Transverse colon (tissue), 4 donors: ENCODE measurements around the gene PANX2. TPM values are rescaled to one million over a fixed set of nuclear protein-coding genes. Genes with fewer than 3 reads are reported as not detected.
"Not testable (repeated sequence)": the region's sequence is repeated elsewhere in the genome, so short reads cannot be mapped to it uniquely, and the experiment has no call there.

Experiments
- DNase-seq: peaks from one replicate; pipeline ENCODE4 v3.0.0-alpha.2; 2019
- H3K27ac ChIP-seq, 4 donors: fragments of 200-600 bp; sonication (generic); 2 replicates each; pipeline ENCODE4 v1.5.1; 2016 to 2018; ENCODE audit warnings: inconsistent platforms in 4 of 4
- H3K27me3 ChIP-seq: fragments of 200-600 bp; sonication (generic); 2 replicates; pipeline ENCODE4 v1.5.1; 2017; ENCODE audit warnings: inconsistent platforms
- H3K36me3 ChIP-seq, 4 donors: fragments of 200-600 bp; sonication (generic); 2 replicates each; pipeline ENCODE4 v1.5.1; 2017 to 2019; ENCODE audit warnings: inconsistent platforms in 4 of 4
- H3K4me1 ChIP-seq, 4 donors: fragments of 200-600 bp; sonication (generic); 2 replicates each; pipeline ENCODE4 v1.5.1; 2017 to 2020; ENCODE audit warnings: inconsistent platforms in 4 of 4
- H3K4me3 ChIP-seq, 4 donors: fragments of 200-600 bp; sonication (generic); 1 replicate in 1 of 4; 2 replicates in 3 of 4; pipeline versions ENCODE4 v1.5.1 to v1.6.1; 2017 to 2019; ENCODE audit warnings: inconsistent platforms in 4 of 4
- H3K9me3 ChIP-seq, 2 donors: fragments of 200-600 bp; sonication (generic); 2 replicates each; pipeline ENCODE4 v1.5.1; 2017 to 2019; ENCODE audit warnings: inconsistent platforms in 2 of 2
- CTCF ChIP-seq, 5 experiments: fragments of 200-600 bp in 3 of 5; fragments of 450-650 bp in 2 of 5; sonication (generic) in 3 of 5; IDR thresholded peaks; 1 replicate in 2 of 5; 2 replicates in 3 of 5; pipeline ENCODE4 v1.5.1; 2016 to 2017; ENCODE audit warnings: antibody characterized with exemption in 5 of 5, inconsistent platforms in 3 of 5, mild to moderate bottlenecking in 2 of 5, moderate library complexity in 1 of 5
- EP300 ChIP-seq: sonication (generic); formaldehyde crosslinking; IDR thresholded peaks from one replicate; pipeline ENCODE4 v1.6.1; 2017; ENCODE audit warnings: antibody characterized with exemption, low read depth
- POLR2A ChIP-seq: fragments of 450-650 bp; IDR thresholded peaks from one replicate; pipeline ENCODE4 v1.6.1; 2016; ENCODE audit warnings: antibody characterized with exemption, mild to moderate bottlenecking, moderate library complexity
- POLR2AphosphoS5 ChIP-seq, 3 donors: sonication (generic); formaldehyde crosslinking; IDR thresholded peaks; one replicate each; pipeline ENCODE4 v1.6.1; 2016; ENCODE audit warnings: antibody characterized with exemption in 3 of 3
- WGBS, 2 donors: methylation state at CpG; one replicate each; pipeline ENCODE4 v1.1.5; 2018; ENCODE audit warnings: low coverage in 1 of 2; 5-methylcytosine and 5-hydroxymethylcytosine counted together
- in situ Hi-C, 4 donors: fragments of 200-750 bp; cut with MboI; loops; one replicate each; pipeline versions ENCODE4 v1.15.0 to v1.15.1; 2017; ENCODE audit warnings: low sequenced_read_pairs in 3 of 4, low pct_ligation_motif_present in 1 of 4, low pct_unique_long_range_greater_than_20kb in 1 of 4
- intact Hi-C: fragments of 100-400 bp; cut with DNase I; formaldehyde crosslinking; loops from one replicate; pipeline ENCODE4 v1.15.1; 2023; ENCODE audit warnings: low total_unique reads
- total RNA-seq, 4 donors: library from RNA; depleted of rRNA; stranded (reverse); fragments of >200 nt; gene quantifications; one replicate each; pipeline ENCODE4 v1.1.0, GENCODE V29; 2016

PANX2 gene
- total RNA-seq, 4 donors from 2014 or later = 0.32 TPM; not detected in 3

- Histone ChIP-seq H3K27me3 (peaks cover 41% of the 10 kb centered on the region), H3K4me1 (no peaks in the 10 kb centered on the region), H3K4me3 (no peak overlapping the region), H3K27ac (no peak overlapping the region), H3K36me3 (no peaks in the 10 kb centered on the region), H3K9me3 (no peaks in the 10 kb centered on the region)
- no peak for DNase-seq
- intact Hi-C loops = no loop called here
- in situ Hi-C loops = loop anchor here in 2 of 4 donors (10.0 kb wide), 2 partner anchors 59 to 69 kb away; partner anchors contain the start of gene SELENOO (in 1 of the 2)
- TF ChIP-seq EP300 (no peak), CTCF (IDR thresholded peaks at IDR 0.05) (no peak), POLR2A (no peak), POLR2AphosphoS5 (IDR thresholded peaks at IDR 0.05) (no peak)
- 70% methylated on average over 25 of the region's 25 CpGs; no CpG with 5 or more reads in 1 of the 2 donors for whole genome bisulfite sequencing, 2 donors
These were observed 24.7 kb upstream of the PANX2 start for GRCh38 chr22:50145721-50146438.

- WGBS, 2 donors = 38% methylated on average over 25 of the region's 27 CpGs; no CpG with 5 or more reads in 1 of the 2 donors
- no peak overlapping the region for H3K27ac ChIP-seq
These were observed 23.9 kb upstream of the PANX2 start for GRCh38 chr22:50146439-50147238.

GRCh38 chr22:50147258-50148165 lies 23.0 kb upstream of the PANX2 start:
- H3K9me3 ChIP-seq, DNase-seq, H3K27ac ChIP-seq, H3K4me3 ChIP-seq, H3K36me3 ChIP-seq, H3K4me1 ChIP-seq, intact Hi-C loops: not testable (repeated sequence)
- 81 to 87% methylated on average over 3 to 16 of the region's 26 CpGs for WGBS, 2 donors
- in situ Hi-C loops = loop anchor here in 2 of 4 donors (10.0 kb wide), 2 partner anchors 57 to 67 kb away; partner anchors contain the start of gene SELENOO (in 1 of the 2)
- peaks cover 24% of the 10 kb centered on the region for H3K27me3 ChIP-seq

More at GRCh38 chr22:50146439-50147238, 23.9 kb upstream of the PANX2 start:
- intact Hi-C loops (no loop called here), in situ Hi-C loops (loop anchor here in 2 of 4 donors (10.0 kb wide), 2 partner anchors 58 to 68 kb away; partner anchors contain the start of gene SELENOO (in 1 of the 2))
- no peak for TF ChIP-seq POLR2AphosphoS5 (IDR thresholded peaks at IDR 0.05)
- TF ChIP-seq POLR2A = no peak
- TF ChIP-seq EP300 = no peak
- peak; percentile 70 to 82 (median 73) for TF ChIP-seq CTCF (IDR thresholded peaks at IDR 0.05)
- no peaks in the 10 kb centered on the region for H3K36me3 ChIP-seq
- H3K4me3 ChIP-seq = no peak overlapping the region
- H3K9me3 ChIP-seq = no peaks in the 10 kb centered on the region
- peaks cover 33% of the 10 kb centered on the region for H3K27me3 ChIP-seq
- no peaks in the 10 kb centered on the region for H3K4me1 ChIP-seq
- DNase-seq = peak; percentile 58

GRCh38 chr22:50148166-50148500 lies 22.4 kb upstream of the PANX2 start:
- 78 to 80% methylated on average over 4 to 12 of the region's 12 CpGs for WGBS, 2 donors
- in situ Hi-C loops (loop anchor here in 2 of 4 donors (10.0 kb wide), 2 partner anchors 57 to 67 kb away; partner anchors contain the start of gene SELENOO (in 1 of the 2)), intact Hi-C loops (no loop called here)
- no peak overlapping the region for H3K4me3 ChIP-seq
- H3K9me3 ChIP-seq = no peaks in the 10 kb centered on the region
- no peak overlapping the region for H3K27ac ChIP-seq
- no peak for DNase-seq
- H3K4me1 ChIP-seq = no peaks in the 10 kb centered on the region
- peaks cover 18% of the 10 kb centered on the region for H3K27me3 ChIP-seq
- H3K36me3 ChIP-seq = no peaks in the 10 kb centered on the region
- no peak for TF ChIP-seq CTCF (IDR thresholded peaks at IDR 0.05)
- no peak for TF ChIP-seq POLR2AphosphoS5 (IDR thresholded peaks at IDR 0.05)
- no peak for TF ChIP-seq POLR2A
- TF ChIP-seq EP300 = no peak
